ENCODE results near the gene PRR3. TPM values are rescaled to one million over a fixed set of nuclear protein-coding genes. Genes with fewer than 3 reads are reported as not detected.
"Not testable (repeated sequence)": the region's sequence is repeated elsewhere in the genome, so short reads cannot be mapped to it uniquely, and the experiment has no call there.

PRR3 gene
- total RNA-seq, 4 donors from 2014 or later: 3.5 to 21.6 (median 7.9) TPM

DNA sequence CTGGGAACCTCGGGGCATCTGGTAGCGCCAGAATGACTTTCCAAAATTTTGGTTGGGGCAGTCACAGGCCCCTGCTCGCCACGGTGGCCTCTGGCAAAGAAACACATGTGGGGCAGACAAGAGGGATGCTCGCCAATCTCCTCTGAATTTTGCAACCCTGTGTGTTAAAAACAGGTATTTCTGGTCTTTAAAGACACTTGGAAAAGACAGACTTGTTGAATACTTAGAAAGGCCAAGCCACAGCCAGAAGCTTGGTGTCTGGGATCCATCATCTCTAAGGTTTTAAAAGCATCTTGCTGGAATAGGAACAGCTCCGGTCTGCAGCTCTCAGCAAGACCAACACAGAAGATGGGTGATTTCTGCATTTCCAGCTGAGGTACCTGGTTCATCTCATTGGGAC is 36.6 kb upstream of the PRR3 start:
- H3K27ac ChIP-seq: peak overlapping the region in 2 of 4 donors; percentile 35 to 40
- no peaks in the 10 kb centered on the region for H3K36me3 ChIP-seq
- TF ChIP-seq POLR2AphosphoS5 (IDR thresholded peaks at IDR 0.05) (no peak), CTCF (IDR thresholded peaks at IDR 0.05) (no peak), EP300 (IDR thresholded peaks at IDR 0.05) (no peak), POLR2A (IDR thresholded peaks at IDR 0.05) (no peak)
- WGBS, 2 donors (ENCODE audit: low coverage in 1 of 2): 67 to 83% methylated on average over 1 to 3 of the region's 6 CpGs
- H3K27me3 ChIP-seq: peaks cover 14% of the 10 kb centered on the region
- no peak overlapping the region for H3K4me3 ChIP-seq
- H3K9me3 ChIP-seq: no peaks in the 10 kb centered on the region
- no peak for ATAC-seq
- H3K4me1 ChIP-seq: peaks cover 0 to 5% (median 0%) of the 10 kb centered on the region in 3 donors

DNA sequence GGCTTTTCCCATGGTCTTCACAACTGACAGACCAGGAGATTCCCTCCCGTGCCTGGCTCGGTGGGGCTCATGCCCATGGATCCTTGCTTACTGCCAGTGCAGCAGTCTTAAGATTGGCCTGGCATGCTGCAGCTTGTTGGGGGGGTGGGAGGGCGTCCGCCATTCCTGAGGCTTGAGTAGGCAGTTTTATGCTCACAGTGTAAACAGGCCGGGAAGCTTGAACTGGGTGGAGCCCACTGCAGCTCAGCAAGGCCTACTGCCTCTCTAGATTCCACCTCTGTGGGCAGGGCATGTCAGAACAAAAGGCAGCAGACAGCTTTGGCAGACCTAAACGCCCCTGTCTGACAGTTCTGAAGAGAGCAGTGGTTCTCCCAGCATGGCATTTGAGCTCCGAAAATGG is 36.0 kb upstream of the PRR3 start:
- H3K36me3 ChIP-seq, H3K9me3 ChIP-seq, H3K4me3 ChIP-seq, H3K4me1 ChIP-seq, ATAC-seq: not testable (repeated sequence)
- Histone ChIP-seq H3K27ac (peak overlapping the region in 2 of 4 donors; percentile 35 to 40), H3K27me3 (peaks cover 14% of the 10 kb centered on the region)
- 100% methylated on average over 2 of the region's 7 CpGs; no CpG with 5 or more reads in 1 of the 2 donors for WGBS, 2 donors (ENCODE audit: low coverage in 1 of 2)

DNA sequence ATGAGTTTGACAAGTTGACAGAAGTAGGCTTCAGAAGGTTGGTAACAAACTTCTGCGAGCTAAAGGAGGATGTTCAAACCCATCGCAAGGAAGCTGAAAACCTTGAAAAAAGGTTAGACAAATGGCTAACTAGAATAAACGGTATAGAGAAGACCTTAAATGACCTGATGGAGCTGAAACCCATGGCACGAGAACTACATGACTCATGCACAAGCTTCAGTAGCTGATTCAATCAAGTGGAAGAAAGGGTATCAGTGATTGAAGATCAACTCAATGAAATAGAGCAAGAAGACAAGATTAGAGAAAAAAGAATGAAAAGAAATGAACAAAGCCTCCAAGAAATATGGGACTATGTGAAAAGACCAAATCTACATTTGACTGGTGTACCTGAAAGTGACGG is 35.1 kb upstream of the PRR3 start:
- not testable (repeated sequence) for ATAC-seq, H3K27ac ChIP-seq, H3K4me1 ChIP-seq

DNA sequence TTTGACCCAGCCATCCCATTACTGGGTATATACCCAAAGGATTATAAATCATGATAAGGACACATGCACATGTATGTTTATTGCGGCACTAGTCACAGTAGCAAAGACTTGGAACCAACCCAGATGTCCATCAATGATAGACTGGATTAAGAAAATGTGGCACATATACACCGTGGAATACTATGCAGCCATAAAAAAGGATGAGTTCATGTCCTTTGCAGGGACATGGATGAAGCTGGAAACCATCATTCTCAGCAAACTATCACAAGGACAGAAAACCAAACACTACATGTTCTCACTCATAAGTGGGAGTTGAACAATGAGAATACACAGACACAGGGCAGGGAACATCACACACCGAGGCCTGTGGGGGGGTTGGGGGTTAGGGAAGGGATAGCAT is 30.7 kb upstream of the PRR3 start:
- 93 to 97% methylated on average over 3 of the region's 3 CpGs for WGBS, 2 donors (ENCODE audit: low coverage in 1 of 2)
- ATAC-seq, H3K27ac ChIP-seq, H3K36me3 ChIP-seq, H3K9me3 ChIP-seq, H3K27me3 ChIP-seq, H3K4me3 ChIP-seq: not testable (repeated sequence)
- peaks cover 0 to 10% (median 0%) of the 10 kb centered on the region in 3 donors for H3K4me1 ChIP-seq

More for the DNA sequence above, 35.1 kb upstream of the PRR3 start:
- WGBS, 2 donors (ENCODE audit: low coverage in 1 of 2): 75 to 92% methylated on average over 4 to 5 of the region's 5 CpGs
- H3K27me3 ChIP-seq: peaks cover 14% of the 10 kb centered on the region
- H3K9me3 ChIP-seq, H3K36me3 ChIP-seq, H3K4me3 ChIP-seq: not testable (repeated sequence)

- H3K4me1 ChIP-seq: peaks cover 0 to 21% (median 0%) of the 10 kb centered on the region in 3 donors
- WGBS, 2 donors (ENCODE audit: low coverage in 1 of 2): 83 to 84% methylated on average over 14 to 17 of the region's 17 CpGs
- not testable (repeated sequence) for H3K4me3 ChIP-seq, H3K9me3 ChIP-seq, H3K27me3 ChIP-seq, ATAC-seq, H3K27ac ChIP-seq, H3K36me3 ChIP-seq
Measured at GRCh38 chr6:30529349-30529875, 27.7 kb upstream of the PRR3 start.

GRCh38 chr6:30530014-30530413 is 27.1 kb upstream of the PRR3 start:
- H3K27me3 ChIP-seq: no peaks in the 10 kb centered on the region
- no peak overlapping the region for H3K27ac ChIP-seq
- TF ChIP-seq CTCF (IDR thresholded peaks at IDR 0.05) (no peak), POLR2A (IDR thresholded peaks at IDR 0.05) (no peak), POLR2AphosphoS5 (IDR thresholded peaks at IDR 0.05) (no peak), EP300 (IDR thresholded peaks at IDR 0.05) (no peak)
- peaks cover 0 to 21% (median 0%) of the 10 kb centered on the region in 3 donors for H3K4me1 ChIP-seq
- no peaks in the 10 kb centered on the region for H3K36me3 ChIP-seq
- 53 to 75% methylated on average over 1 to 2 of the region's 2 CpGs for WGBS, 2 donors (ENCODE audit: low coverage in 1 of 2)
- ATAC-seq: no peak
- H3K9me3 ChIP-seq: no peaks in the 10 kb centered on the region
- H3K4me3 ChIP-seq: no peak overlapping the region

DNA sequence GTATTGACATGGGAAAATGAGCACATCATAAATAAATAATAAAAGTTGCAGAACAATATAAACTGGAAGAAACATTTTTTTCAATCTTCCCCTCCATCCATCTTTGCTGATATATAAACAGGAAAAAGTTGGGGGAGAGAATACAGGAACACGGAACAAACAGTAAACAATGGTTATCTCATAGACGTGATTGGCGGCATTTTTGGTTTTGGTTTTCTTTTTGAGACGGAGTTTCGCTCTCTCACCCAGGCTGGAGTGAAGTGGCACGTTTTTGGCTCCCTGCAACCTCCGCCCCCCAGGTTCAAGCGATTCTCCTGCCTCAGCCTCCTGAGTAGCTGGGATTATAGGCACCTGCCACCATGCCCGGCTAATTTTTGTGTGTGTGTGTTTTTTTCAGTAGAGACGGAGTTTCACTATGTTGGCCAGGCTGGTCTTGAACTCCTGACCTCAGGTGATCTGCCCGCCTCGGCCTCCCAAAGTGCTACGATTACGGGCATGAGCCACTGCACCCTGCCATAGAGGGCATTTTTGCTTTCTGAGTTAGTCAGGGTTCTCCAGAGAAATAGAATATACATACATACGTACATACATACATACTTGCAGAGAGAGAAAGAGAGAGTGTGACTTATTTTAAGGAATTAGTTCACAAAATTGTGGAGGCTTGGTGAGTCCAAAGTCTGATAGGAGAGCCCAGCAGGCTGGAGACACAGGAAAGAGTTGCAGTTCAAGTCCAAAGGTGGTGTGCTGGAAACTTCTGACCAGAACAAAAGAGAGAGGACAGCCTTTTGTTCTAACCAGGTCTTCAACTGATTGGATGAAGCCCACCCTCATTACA is 23.4 kb upstream of the PRR3 start:
- no peak overlapping the region for H3K27ac ChIP-seq
- no peaks in the 10 kb centered on the region for H3K36me3 ChIP-seq
- H3K4me1 ChIP-seq: peaks cover 0 to 11% (median 0%) of the 10 kb centered on the region in 3 donors
- WGBS, 2 donors (ENCODE audit: low coverage in 1 of 2): 66 to 68% methylated on average over 6 to 12 of the region's 15 CpGs
- no peak for ATAC-seq
- no peak overlapping the region for H3K4me3 ChIP-seq
- no peaks in the 10 kb centered on the region for H3K9me3 ChIP-seq
- H3K27me3 ChIP-seq: no peaks in the 10 kb centered on the region
- no peak for TF ChIP-seq POLR2A (IDR thresholded peaks at IDR 0.05)
- no peak for TF ChIP-seq CTCF (IDR thresholded peaks at IDR 0.05)
- TF ChIP-seq EP300 (IDR thresholded peaks at IDR 0.05): no peak
- TF ChIP-seq POLR2AphosphoS5 (IDR thresholded peaks at IDR 0.05): no peak

All from gastroesophageal sphincter (tissue), 4 donors.